Suppressor macrophage treated with lipopolysaccharide for 4 hours (primary cell): Measurements from ENCODE around the gene SNX21.
"Not testable (repeated sequence)": the region's sequence is repeated elsewhere in the genome, so short reads cannot be mapped to it uniquely, and the experiment has no call there.

Experiments
- DNase-seq: peaks from one replicate; pipeline ENCODE4 v3.0.0-alpha.2; 2020

The SNX21 gene, protein sequence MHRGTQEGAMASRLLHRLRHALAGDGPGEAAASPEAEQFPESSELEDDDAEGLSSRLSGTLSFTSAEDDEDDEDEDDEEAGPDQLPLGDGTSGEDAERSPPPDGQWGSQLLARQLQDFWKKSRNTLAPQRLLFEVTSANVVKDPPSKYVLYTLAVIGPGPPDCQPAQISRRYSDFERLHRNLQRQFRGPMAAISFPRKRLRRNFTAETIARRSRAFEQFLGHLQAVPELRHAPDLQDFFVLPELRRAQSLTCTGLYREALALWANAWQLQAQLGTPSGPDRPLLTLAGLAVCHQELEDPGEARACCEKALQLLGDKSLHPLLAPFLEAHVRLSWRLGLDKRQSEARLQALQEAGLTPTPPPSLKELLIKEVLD

DNA sequence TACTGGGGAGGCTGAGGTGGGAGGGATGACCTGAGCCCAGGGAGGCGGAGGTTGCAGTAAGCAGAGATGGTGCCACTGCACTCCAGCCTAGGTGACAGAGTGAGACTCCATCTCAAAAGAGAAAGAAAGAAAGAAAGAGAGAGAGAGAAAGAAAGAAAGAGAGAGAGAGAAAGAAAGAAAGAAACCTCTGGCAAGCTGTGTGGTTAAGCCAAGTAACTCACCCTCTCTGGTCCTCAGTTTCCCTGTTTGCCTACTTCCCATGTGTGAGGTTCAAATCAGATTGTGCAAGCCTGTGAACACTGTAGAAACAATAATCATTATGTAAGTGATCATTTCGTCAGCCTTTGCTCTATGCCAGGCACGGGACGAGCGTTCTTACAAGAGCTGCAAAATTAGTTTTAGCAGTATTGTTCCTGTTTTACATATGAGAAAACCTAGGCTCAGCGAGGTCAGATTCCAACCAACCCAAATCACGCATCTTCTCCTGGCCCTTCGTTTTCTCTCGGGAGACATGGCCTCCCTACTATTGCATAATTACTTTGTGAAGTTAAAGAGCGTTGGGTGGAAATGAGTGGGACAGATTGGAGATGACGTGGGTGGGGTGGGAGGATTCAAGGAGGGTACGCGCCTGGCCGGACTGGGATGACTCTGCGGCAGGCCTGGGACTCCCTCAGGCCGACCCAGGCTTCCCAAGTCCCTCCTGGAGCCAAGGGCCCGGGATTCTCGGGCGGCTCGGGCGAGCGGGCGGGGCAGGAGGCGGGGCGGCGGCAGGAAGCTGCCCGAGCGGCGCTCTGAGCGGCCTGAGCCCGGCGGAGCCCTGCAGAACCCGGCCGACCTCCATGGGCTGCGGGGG, at the start of gene SNX21:
Gene SNX21 (plus strand): TSS at position 770 of the 853 bp plus-strand sequence. CDS start 121 bp downstream, outside the sequence.
- DNase-seq = peak; percentile 90

DNA sequence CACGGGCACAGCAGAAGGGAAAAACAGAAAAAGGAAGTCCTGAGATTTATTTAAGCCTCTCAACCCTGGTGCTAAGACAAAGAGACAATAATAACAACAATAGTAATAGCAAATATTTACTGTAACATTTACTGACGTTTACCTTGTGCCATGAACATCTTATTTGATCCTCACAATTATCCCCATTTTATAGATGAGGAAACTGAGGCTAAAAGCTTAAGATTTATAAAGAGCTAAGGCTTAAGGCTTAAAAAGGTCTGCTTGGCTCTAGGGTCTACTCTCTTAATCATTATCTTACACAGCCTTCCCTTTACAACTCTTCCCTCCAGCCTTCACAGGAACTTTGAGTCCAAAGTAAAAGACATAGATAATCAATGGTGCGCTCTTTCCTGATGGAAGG, 45.2 kb upstream of the SNX21 start:
- DNase-seq = no peak

DNA sequence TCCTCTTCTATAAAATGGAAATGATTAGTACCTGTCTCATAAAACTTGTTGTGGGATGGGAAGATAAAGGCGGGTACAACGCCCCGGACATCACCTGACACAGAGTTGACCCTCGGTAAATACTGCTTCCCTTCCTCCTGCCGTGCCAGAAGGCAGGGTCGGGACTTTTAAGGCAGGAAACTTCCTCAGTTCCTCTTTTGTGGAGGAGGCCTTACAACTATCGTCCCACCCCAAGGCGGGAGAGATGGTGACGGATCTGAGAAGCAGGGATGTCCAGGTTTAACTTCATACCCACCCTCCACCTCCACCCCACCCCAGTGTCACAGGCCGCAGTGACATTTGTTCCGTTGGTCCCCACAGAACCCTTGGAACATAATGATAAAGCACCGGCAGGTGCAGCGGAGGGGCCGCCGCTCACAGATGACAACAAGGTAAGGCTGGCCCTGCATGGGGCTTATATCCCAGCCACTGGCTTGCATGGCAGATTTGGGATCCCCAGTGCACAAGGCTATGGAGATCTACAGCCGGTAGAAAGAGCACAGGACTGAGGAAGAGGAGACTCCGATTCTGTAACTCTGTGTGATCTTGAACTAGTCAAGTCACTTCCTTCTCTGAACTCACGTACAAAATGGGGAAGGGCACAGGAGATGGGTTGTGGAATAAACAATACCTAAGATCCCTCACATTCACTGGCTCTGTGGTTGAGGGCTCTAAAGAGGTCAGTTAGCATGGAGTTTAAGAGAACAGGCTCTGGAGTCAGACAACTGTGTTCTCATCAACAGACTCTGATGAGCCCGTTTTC, 41.1 kb upstream of the SNX21 start:
- peak; percentile 73 for DNase-seq

DNA sequence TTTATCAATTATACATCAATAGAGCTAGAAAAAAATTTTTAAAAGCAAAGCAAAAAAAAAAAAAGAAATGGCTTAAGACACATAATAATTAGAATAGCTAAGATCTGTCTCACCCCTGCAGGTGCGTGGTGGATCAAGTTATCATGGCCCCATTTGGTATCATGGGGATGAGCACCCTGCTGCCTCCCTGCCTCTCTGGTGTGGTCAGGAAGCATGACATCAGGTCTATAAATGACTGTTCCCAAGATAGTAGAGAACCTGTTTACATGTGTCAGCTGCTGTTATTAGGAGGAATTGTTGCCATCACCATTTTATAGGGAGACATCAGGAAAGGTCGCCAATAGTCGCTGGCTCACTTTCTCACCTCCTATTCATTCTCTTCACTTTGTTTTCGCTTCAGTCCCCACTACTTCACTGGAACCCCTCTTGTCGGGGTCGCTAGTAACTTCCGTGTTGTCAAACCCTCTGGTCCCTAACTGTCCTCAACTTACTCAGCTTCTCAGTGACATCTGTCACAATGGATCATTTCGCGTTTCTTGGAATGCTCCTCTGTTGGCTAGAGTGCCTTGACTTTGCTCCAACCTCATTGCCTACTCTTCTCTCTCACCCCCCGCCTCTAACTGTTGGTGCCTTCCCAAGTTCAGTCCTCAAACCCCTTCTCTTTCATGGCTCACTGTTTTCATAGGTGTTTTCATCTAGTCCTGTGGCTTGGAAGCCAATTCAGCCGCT, 37.1 kb upstream of the SNX21 start:
- no peak for DNase-seq

DNA sequence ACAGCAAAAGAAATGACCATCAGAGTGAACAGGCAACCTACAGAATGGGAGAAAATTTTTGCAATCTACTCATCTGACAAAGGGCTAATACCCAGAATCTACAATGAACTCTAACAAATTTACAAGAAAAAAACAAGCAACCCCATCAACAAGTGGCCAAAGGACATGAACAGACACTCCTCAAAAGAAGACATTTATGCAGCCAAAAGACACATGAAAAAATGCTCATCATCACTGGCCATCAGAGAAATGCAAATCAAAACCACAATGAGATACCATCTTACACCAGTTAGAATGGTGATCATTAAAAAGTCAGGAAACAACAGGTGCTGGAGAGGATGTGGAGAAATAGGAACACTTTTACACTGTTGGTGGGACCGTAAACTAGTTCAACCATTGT, 36.1 kb upstream of the SNX21 start:
- not testable (repeated sequence) for DNase-seq

DNA sequence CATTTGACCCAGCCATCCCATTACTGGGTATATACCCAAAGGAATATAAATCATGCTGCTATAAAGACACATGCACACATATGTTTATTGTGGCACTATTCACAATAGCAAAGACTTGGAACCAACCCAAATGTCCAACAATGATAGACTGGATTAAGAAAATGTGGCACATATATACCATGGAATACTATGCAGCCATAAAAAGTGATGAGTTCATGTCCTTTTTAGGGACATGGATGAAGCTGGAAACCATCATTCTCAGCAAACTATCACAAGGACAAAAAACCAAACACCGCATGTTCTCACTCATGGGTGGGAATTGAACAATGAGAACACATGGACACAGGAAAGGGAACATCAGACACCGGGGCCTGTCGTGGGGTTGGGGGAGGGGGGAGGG, 35.6 kb upstream of the SNX21 start:
- DNase-seq = not testable (repeated sequence)

DNA sequence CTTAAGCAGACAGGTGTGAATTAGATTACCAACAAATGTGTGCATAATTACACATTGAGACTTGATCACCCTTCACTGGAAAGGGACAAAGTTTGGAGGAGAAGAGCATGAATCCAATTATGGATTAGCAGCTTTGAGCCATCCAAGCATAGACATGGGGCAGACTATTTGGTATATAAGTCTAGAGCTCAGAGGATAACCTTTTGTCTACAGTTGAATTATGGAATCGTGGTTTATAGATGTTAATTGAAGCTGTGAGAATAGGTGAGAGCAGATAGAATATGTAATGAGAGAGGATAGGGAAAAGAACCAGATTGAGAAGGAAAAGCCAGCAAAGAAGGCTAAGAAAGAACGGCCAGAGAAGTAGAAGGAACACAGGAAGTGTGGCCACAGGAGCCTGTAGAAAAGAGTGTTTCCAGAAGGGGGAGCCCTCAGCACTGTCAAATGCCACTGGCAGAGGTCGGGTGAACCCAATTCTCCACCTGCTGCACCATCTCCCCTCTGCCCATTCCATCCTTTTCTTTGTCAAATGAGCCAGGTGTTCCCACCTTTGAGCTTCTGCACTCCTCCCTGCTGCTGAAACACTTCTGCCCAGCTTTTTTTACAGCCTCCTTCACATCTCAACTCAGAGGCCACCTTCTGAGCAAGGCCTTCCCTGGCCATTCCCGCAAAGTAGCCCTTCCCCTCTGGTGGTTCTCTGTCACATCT, 34.5 kb upstream of the SNX21 start:
- DNase-seq = peak; percentile 69

DNA sequence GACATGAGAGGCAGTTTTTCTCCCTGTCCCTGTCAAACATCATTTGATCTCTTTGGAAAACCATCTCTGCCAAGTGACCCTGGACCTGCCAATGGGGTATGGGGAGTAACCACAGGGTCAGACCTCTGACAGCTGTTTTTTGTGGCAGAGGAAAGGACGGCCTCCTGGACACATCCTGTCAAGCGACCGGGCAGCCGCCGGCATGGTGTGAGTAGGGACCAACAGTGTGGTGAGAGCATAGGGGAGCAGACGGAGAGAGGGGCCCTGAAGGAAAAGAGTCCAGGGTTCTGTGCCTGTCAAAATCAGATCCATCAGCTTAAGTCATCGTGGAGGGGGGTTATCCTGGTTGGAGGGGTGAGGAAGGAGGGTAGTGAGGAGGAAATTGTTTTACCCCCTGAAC, 31.7 kb upstream of the SNX21 start:
- DNase-seq = no peak

DNA sequence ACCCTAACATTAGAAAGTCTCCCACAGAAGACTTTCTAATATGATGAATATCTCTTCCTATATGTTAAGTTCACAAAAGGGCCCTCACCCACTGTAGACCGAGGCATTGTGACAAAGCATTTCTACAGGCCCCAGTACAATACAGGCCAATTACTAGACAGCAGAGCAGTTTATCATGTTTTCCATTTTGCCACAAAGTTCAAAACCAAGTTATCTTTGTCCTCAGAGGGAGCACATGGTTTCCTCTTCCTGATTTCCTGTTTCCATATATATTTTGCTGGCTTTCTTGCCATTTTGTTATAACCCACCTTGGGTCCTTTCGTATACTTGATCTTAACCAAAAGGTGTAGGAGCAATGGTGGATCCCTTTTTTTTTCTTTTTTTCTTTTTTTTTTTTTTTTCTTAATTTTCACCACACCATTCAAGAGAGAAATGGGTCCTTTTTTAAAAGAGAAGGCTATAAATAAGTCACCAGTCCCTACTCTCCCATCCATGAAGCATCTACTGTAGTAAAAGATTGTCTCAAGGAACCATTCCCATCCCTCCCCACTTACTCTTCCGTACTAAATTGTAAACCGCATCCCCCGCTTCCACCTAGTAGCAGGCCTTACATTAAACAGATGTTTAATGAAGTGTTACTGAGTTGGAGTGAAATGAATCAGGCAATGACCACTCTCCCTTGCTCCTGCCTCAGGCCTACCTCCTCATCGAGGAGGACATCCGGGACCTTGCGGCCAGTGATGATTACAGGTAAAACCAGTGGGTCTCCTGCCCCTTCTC, 23.2 kb upstream of the SNX21 start:
- no peak for DNase-seq

DNA sequence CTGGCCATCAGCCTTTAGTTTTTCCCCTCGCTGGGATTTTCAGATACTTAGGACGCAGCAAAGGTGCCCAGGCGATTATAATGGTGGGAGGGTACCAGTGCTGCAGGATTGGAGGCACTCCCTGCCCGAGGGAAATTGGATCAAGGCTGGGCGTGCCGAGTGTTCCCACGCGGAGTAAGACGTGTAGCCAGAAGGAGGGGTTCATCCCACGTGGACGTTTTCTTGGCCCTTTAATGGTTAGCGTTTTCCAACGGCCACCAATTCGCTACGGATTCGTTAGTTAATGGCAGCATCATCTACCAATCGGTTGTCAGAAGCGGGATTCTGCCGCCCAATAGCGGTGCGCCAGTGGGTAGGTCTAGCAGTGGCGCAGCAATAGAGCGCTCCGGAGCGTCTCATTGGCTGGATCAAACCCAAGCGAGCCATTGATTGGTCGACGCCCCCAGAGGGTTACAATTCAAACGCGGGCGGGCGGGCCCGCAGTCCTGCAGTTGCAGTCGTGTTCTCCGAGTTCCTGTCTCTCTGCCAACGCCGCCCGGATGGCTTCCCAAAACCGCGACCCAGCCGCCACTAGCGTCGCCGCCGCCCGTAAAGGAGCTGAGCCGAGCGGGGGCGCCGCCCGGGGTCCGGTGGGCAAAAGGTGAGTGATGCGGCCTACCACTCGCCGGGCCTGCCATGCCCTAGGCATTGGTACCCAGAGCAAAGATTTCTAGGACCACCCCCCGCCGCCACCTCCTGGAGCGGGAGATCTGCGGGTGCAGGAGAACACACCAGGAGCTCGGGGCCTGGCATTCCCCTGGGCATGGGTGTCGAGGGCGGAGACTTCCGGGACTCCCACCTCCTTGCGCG, 21.2 kb upstream of the SNX21 start, which contains the start of gene UBE2C:
Gene UBE2C (plus strand): TSS at position 488 of the 849 bp plus-strand sequence. CDS start 52 bp downstream, at position 540.
- DNase-seq = peak; percentile 96

DNA sequence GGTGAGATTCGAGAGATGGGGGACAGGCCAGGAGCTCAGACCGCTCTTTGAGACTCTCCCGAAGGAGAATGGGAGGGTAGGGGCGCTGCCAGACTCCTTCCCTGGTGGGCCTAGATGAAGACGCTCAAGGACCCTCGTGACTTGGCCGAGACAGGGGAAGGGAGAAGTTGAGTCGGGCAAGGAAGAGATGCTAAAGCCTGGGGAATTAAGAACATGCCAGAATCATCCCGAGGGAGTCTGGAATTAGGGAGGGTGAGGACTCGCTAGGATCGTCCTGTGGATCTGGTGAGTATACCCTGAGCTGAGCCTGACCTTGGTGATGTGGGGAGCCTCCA, 20.6 kb upstream of the SNX21 start:
- no peak for DNase-seq

DNA sequence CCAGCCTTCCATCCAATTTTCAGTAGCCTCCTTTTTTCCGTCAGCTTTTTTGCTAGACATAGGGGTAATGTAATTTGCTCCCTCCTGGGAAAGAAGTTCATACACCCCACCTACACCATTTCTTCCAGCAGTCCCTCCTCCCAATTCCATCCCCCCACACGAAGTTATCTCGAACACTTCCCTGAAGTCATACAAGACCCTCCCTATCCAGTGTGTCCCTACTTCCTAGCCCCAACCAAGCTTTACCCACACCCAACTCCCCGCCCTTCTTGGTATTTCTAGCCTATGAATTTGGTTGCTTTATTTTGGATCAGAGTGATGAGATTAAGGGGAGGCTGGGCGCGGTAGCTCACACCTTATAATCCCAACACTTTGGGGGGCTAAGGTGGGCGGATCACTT, 20.1 kb upstream of the SNX21 start:
- DNase-seq = no peak

DNA sequence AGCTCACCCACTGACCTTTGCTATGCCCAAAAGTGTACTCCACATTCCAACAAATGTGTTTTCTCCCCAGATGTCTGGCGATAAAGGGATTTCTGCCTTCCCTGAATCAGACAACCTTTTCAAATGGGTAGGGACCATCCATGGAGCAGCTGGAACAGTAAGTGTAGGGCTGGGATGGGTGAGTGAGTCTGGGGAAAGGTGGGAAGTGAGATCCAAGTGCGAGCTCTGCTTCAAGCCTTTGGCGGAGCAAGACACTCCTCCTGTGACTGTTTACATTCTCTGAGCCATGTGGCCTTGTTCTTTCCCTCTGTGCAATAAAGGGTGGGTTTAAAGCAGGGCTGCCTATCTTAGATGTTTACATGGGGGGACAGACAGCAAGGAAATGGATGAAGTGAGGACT, 19.3 kb upstream of the SNX21 start:
- no peak for DNase-seq

DNA sequence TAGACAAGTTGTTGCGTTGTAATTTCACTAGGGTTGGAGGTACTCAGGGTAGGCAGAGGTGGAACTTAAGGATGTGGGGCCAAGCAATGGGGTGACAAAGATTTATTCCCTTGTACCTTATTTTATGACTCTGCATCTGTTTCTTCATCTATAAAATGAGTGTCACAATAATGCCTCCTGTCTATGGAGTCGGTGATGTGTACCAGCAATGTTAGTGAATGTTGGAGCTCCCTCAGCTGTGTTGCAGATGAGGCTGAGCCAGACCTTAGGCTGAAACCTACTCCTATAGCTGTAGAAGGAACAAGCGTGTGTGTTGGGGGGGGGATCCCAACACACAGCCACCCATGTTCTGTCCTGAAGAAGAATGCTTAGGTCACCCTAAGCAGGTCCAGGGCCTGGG, 16.6 kb upstream of the SNX21 start:
- DNase-seq = no peak

DNA sequence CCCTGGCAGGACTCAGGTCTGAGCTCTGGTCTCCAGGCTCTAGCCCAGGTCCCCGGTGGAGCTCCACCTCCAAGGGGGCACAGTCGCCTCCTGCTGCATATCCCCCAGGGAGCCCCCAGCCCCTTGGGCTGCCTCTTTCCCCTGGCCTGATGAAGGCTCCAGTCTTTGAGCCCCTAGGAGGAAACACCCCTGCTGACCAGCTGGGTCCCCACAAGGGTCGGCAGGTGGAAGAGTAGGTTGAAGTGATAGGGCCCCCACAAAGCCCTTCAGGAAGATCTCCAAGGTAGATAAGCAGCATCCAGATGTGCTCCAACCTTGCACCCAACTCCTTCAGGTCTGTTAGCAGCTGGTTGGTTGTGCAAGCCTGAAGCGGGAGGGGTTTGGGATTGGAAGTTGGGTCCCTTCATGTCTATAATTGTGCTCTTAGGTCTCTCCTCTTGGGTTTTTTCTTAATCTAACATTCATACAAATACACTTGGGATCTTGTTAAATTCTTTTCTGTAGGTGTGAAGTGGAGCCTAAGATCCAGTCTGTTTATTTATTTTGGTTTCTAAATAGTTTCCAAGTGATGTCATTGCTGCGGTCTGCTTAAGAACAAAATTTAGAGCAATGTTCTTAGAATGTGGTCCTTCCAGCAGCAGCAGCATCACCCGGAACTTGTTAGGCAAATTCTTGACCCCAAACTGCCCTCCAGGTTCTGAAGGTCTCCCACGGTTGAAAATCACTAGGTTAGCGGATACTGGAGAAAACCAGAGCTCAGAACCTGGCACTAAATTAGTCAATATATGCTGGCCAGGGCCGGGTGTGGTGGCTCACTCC, 16.0 kb upstream of the SNX21 start:
- DNase-seq = no peak

DNA sequence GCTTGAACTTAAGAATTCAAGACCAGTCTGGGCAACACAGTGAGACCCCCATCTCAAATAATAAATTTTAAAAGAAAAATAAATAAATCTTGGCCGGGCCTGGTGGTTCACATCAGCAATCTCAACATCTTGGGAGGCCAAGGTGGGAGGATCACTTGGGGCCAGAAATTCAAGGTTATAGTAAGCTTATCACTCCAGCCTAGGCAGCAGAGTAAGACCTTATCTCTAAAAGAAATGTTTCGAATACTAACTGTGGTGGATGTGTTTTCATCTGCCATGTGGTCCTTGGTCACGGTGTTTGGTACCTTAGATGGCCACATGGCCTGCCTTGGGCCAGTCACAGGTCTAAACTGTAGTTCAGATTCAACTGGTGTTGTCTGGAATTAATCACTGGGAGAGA, 15.4 kb upstream of the SNX21 start:
- DNase-seq = no peak

DNA sequence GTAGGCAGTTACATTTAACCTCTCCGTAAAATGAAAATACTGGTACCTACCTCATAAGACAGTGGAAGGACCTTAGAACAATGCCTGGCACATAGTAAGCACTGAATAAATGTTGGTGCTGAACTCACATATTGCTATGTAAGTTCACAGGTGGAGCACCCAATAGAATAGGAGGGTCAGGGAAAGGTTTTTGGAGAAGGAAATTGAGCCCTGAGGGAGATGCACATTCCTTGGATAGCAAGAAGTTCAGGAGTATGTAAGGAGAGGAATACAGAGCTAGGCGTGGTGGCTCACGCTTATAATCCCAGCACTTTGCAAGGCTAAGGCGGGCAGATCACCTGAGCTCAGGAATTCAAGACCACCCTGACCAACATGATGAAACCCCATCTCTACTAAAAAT, 14.1 kb upstream of the SNX21 start:
- DNase-seq = no peak

DNA sequence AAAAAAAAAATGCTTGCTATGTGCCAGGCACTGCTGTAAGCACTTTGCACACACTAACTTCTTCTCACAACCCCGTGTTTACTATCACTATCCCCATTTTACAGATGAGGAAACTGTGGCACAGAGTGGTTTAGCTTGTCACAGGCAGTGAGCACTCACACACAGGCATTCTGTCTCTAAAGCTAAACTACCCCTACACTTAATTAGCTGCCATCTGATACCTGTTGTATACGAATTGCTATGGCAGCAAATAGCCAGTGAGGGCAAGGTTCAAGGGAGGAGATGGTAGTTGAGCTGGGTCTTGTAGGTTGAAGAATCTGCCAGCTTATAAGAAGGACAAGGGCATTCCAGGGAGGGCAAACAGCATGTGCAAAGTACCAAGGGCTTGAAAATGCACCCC, 11.7 kb upstream of the SNX21 start:
- DNase-seq = no peak

DNA sequence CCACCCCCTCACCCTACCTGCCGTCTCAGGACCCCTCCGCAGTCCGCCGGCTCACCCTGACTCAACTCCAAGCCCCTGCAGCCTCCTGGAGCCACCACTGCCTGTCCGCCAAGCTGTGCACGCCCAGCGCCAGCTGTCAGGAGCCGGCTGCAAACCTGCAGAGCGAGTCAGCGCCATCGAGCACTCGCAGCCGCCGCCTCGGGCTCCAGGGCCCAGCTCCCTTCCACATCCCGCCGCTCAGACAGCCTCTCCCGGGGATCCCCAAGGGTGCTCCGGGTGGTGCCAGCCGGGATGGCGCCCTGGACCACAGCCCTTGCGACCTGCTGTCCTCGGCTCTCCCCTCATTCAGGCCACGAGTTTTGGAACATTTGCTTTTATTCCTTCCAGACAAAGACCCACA, 10.7 kb upstream of the SNX21 start:
- no peak for DNase-seq
